Activated CD8-positive, alpha-beta T cell treated with anti-CD3 and anti-CD28 coated beads, Interleukin-2, amount 10 ng/mL, durations not matched to agents 7 days and 5 days (primary cell): ENCODE measurements around the gene SLC40A1. TPM values are rescaled to one million over a fixed set of nuclear protein-coding genes. Genes with fewer than 3 reads are reported as not detected.

Experiments
- ATAC-seq: fragments of 150-1000 bp; cut with Tn5 transposase; one replicate; pipeline ENCODE4 v1.10.0; 2021; ENCODE audit warnings: moderate library complexity
- CTCF ChIA-PET: fragments of 350-600 bp; sonication (Branson Sonifier 250); formaldehyde crosslinking; loops from one replicate; lab custom pipeline; 2021; ENCODE audit warnings: antibody characterized with exemption; lab: Charles Lee
- POLR2A ChIA-PET: fragments of 350-600 bp; sonication (Branson Sonifier 250); formaldehyde crosslinking; loops from one replicate; lab custom pipeline; 2021; ENCODE audit warnings: antibody characterized with exemption; lab: Charles Lee
- DNase-seq: peaks from one replicate; pipeline ENCODE4 v3.0.0-alpha.2; 2020
- H3K27ac Mint-ChIP-seq: one replicate; pipeline ENCODE4 v1.8.0; 2021; ENCODE audit warnings: mild to moderate bottlenecking, mixed read lengths
- H3K27me3 Mint-ChIP-seq: one replicate; pipeline ENCODE4 v1.8.0; 2021; ENCODE audit warnings: low read depth, mixed read lengths
- H3K36me3 Mint-ChIP-seq: one replicate; pipeline ENCODE4 v1.8.0; 2021; ENCODE audit warnings: low read depth, mixed read lengths
- H3K4me1 Mint-ChIP-seq: one replicate; pipeline ENCODE4 v1.8.0; 2021; ENCODE audit warnings: low read depth, mixed read lengths
- H3K4me3 Mint-ChIP-seq: one replicate; pipeline ENCODE4 v1.8.0; 2021; ENCODE audit warnings: mild to moderate bottlenecking, mixed read lengths
- H3K9me3 Mint-ChIP-seq: one replicate; pipeline ENCODE4 v1.8.0; 2022; ENCODE audit warnings: mixed read lengths; ENCODE audit not compliant: insufficient read depth
- total RNA-seq, 2 experiments: library from RNA; stranded (reverse); gene quantifications; one replicate each; pipeline ENCODE4 v1.2.3, GENCODE V29; 2021

The SLC40A1 gene
- total RNA-seq, 2 experiments from 2014 or later: 0.31 to 0.47 TPM

- no peaks in the 10 kb centered on the region for H3K9me3 Mint-ChIP-seq
- POLR2A ChIA-PET: no interaction called here
- no peak overlapping the region for H3K4me3 Mint-ChIP-seq
- ATAC-seq (no peak), DNase-seq (no peak)
- H3K27me3 Mint-ChIP-seq: peaks cover 4% of the 10 kb centered on the region
- CTCF ChIA-PET: no interaction called here
- no peaks in the 10 kb centered on the region for H3K36me3 Mint-ChIP-seq
- H3K27ac Mint-ChIP-seq: no peak overlapping the region
- H3K4me1 Mint-ChIP-seq: peaks cover 18% of the 10 kb centered on the region
Observed at GRCh38 chr2:189594305-189594704, 13.7 kb upstream of the SLC40A1 start.

- Mint-ChIP-seq H3K36me3 (no peaks in the 10 kb centered on the region), H3K27ac (no peak overlapping the region), H3K27me3 (peaks cover 4% of the 10 kb centered on the region), H3K4me1 (peaks cover 18% of the 10 kb centered on the region), H3K4me3 (no peak overlapping the region), H3K9me3 (no peaks in the 10 kb centered on the region)
- POLR2A ChIA-PET: no interaction called here
- no peak for ATAC-seq
- no peak for DNase-seq
- CTCF ChIA-PET: interaction anchor here (1.5 kb wide), 1 partner anchor 13 kb away, joined by 4 read pairs; no protein-coding TSS in a partner anchor
Observed at GRCh38 chr2:189593115-189593514, 12.5 kb upstream of the SLC40A1 start.

GRCh38 chr2:189592353-189592984 is 11.9 kb upstream of the SLC40A1 start:
- H3K9me3 Mint-ChIP-seq: no peaks in the 10 kb centered on the region
- DNase-seq (no peak), ATAC-seq (no peak)
- H3K27me3 Mint-ChIP-seq: peaks cover 6% of the 10 kb centered on the region
- H3K36me3 Mint-ChIP-seq: no peaks in the 10 kb centered on the region
- peaks cover 18% of the 10 kb centered on the region for H3K4me1 Mint-ChIP-seq
- peak overlapping the region; percentile 33 for H3K27ac Mint-ChIP-seq
- ChIA-PET POLR2A (no interaction called here), CTCF (interaction anchor here (1.1 to 1.5 kb wide), 2 partner anchors 14 to 153 kb away, joined by 3 to 4 read pairs; no protein-coding TSS in a partner anchor)
- no peak overlapping the region for H3K4me3 Mint-ChIP-seq

GRCh38 chr2:189587780-189588179 is 7.2 kb upstream of the SLC40A1 start:
- POLR2A ChIA-PET: no interaction called here

GRCh38 chr2:189585226-189585756 is 4.7 kb upstream of the SLC40A1 start:
- no peak for ATAC-seq
- H3K9me3 Mint-ChIP-seq: no peaks in the 10 kb centered on the region
- H3K4me3 Mint-ChIP-seq: no peak overlapping the region
- POLR2A ChIA-PET: no interaction called here
- CTCF ChIA-PET: interaction anchor here (1.0 kb wide), 1 partner anchor 75 kb away, joined by 3 read pairs; no protein-coding TSS in a partner anchor
- no peak for DNase-seq
- H3K36me3 Mint-ChIP-seq: no peaks in the 10 kb centered on the region
- H3K27me3 Mint-ChIP-seq: peaks cover 35% of the 10 kb centered on the region
- H3K27ac Mint-ChIP-seq: no peak overlapping the region
- H3K4me1 Mint-ChIP-seq: peaks cover 9% of the 10 kb centered on the region

More at GRCh38 chr2:189587780-189588179, 7.2 kb upstream of the SLC40A1 start:
- DNase-seq (no peak), ATAC-seq (no peak)
- H3K27me3 Mint-ChIP-seq: peaks cover 20% of the 10 kb centered on the region
- no peak overlapping the region for H3K27ac Mint-ChIP-seq
- no peak overlapping the region for H3K4me3 Mint-ChIP-seq
- peaks cover 12% of the 10 kb centered on the region for H3K4me1 Mint-ChIP-seq
- CTCF ChIA-PET: no interaction called here
- H3K36me3 Mint-ChIP-seq: no peaks in the 10 kb centered on the region
- H3K9me3 Mint-ChIP-seq: no peaks in the 10 kb centered on the region

GRCh38 chr2:189584686-189585085 is 4.1 kb upstream of the SLC40A1 start:
- ChIA-PET CTCF (no interaction called here), POLR2A (no interaction called here)
- DNase-seq: no peak
- no peaks in the 10 kb centered on the region for H3K9me3 Mint-ChIP-seq
- H3K27ac Mint-ChIP-seq: no peak overlapping the region
- H3K36me3 Mint-ChIP-seq: no peaks in the 10 kb centered on the region
- ATAC-seq: no peak
- H3K4me3 Mint-ChIP-seq: no peak overlapping the region
- peaks cover 16% of the 10 kb centered on the region for H3K4me1 Mint-ChIP-seq
- H3K27me3 Mint-ChIP-seq: peaks cover 40% of the 10 kb centered on the region

- ChIA-PET CTCF (no interaction called here), POLR2A (no interaction called here)
- no peak overlapping the region for H3K4me3 Mint-ChIP-seq
- no peak overlapping the region for H3K27ac Mint-ChIP-seq
- H3K27me3 Mint-ChIP-seq: peaks cover 44% of the 10 kb centered on the region
- no peaks in the 10 kb centered on the region for H3K36me3 Mint-ChIP-seq
- no peak for ATAC-seq
- peaks cover 19% of the 10 kb centered on the region for H3K4me1 Mint-ChIP-seq
- no peaks in the 10 kb centered on the region for H3K9me3 Mint-ChIP-seq
- no peak for DNase-seq
Observed at GRCh38 chr2:189583227-189584198, 2.9 kb upstream of the SLC40A1 start.

GRCh38 chr2:189582809-189583192 is 2.2 kb upstream of the SLC40A1 start:
- no peaks in the 10 kb centered on the region for H3K36me3 Mint-ChIP-seq
- no peak for DNase-seq
- ATAC-seq: no peak
- H3K27ac Mint-ChIP-seq: no peak overlapping the region
- H3K27me3 Mint-ChIP-seq: peaks cover 45% of the 10 kb centered on the region
- H3K4me3 Mint-ChIP-seq: no peak overlapping the region
- POLR2A ChIA-PET: no interaction called here
- H3K4me1 Mint-ChIP-seq: peaks cover 19% of the 10 kb centered on the region
- CTCF ChIA-PET: no interaction called here
- no peaks in the 10 kb centered on the region for H3K9me3 Mint-ChIP-seq

- CTCF ChIA-PET: no interaction called here
- no peak overlapping the region for H3K27ac Mint-ChIP-seq
Observed at GRCh38 chr2:189582140-189582808, 1.7 kb upstream of the SLC40A1 start.

GRCh38 chr2:189581354-189582139 is 961 bp upstream of the SLC40A1 start:
- peak; percentile 29 for DNase-seq
- Mint-ChIP-seq H3K36me3 (no peaks in the 10 kb centered on the region), H3K4me3 (peak overlapping the region; percentile 66), H3K27ac (no peak overlapping the region), H3K9me3 (no peaks in the 10 kb centered on the region), H3K27me3 (peaks cover 44% of the 10 kb centered on the region), H3K4me1 (peaks cover 19% of the 10 kb centered on the region)
- POLR2A ChIA-PET: no interaction called here
- peak; percentile 30 for ATAC-seq
- CTCF ChIA-PET: interaction anchor here (0.8 to 1.7 kb wide), 3 partner anchors 12 to 140 kb away, joined by 3 to 4 read pairs (median 4); partner anchors contain the start of gene WDR75

More at GRCh38 chr2:189582140-189582808, 1.7 kb upstream of the SLC40A1 start:
- no peak overlapping the region for H3K4me3 Mint-ChIP-seq
- H3K36me3 Mint-ChIP-seq: no peaks in the 10 kb centered on the region
- H3K4me1 Mint-ChIP-seq: peaks cover 19% of the 10 kb centered on the region
- POLR2A ChIA-PET: no interaction called here
- DNase-seq: no peak
- peaks cover 44% of the 10 kb centered on the region for H3K27me3 Mint-ChIP-seq
- no peak for ATAC-seq
- no peaks in the 10 kb centered on the region for H3K9me3 Mint-ChIP-seq
